ENCODE data around the gene NR3C1. TPM values are rescaled to one million over a fixed set of nuclear protein-coding genes. Genes with fewer than 3 reads are reported as not detected.

The NR3C1 gene
- total and polyA plus RNA-seq, 2 of the 13 experiments (the other 11 are each of a cell fraction or from before 2014, with no cell fraction given), result 10.0 to 24.3 TPM

GRCh38 chr5:143376195-143376779 is 27.2 kb downstream of the NR3C1 start (continued):
- TF ChIP-seq ZEB1 (IDR thresholded peaks at IDR 0.05; ENCODE audit: insufficient replicate concordance, low read depth) (no peak), PLSCR1 (CRISPR knock-in tag; IDR thresholded peaks at IDR 0.05; ENCODE audit: borderline replicate concordance) (no peak), GATAD1 (CRISPR knock-in tag; IDR thresholded peaks at IDR 0.05) (no peak), ZBTB43 (CRISPR knock-in tag; conservative IDR thresholded peaks at IDR 0.05) (no peak), ZFP82 (CRISPR knock-in tag; IDR thresholded peaks at IDR 0.05; ENCODE audit: borderline replicate concordance) (no peak), RFX1 (IDR thresholded peaks at IDR 0.05) (no peak), FOXP1 (IDR thresholded peaks at IDR 0.05) (no peak), FOXP1 (CRISPR knock-in tag; IDR thresholded peaks at IDR 0.05) (no peak), ELF1 (CRISPR knock-in tag; IDR thresholded peaks at IDR 0.05) (no peak)

- H3K4me3 ChIP-seq (replicated peaks in 1 of 3; ENCODE audit: insufficient read depth in 1 of 3, low read depth in 2 of 3, low read length in 3 of 3), result no peak overlapping the region
- no peaks in the 10 kb centered on the region; a peak in 3 of 5 replicates for H3K36me3 ChIP-seq (replicated peaks in 1 of 2; ENCODE audit: control insufficient read depth in 1 of 2, insufficient read depth in 2 of 2, low read length in 2 of 2)
- H3K4me1 ChIP-seq (ENCODE audit: insufficient read depth, low read length), result no peaks in the 10 kb centered on the region
- no peak overlapping the region for H3K4me2 ChIP-seq (ENCODE audit: low read depth, low read length)
- no peak for FAIRE-seq
- peaks cover 15% of the 10 kb centered on the region for H3K79me2 ChIP-seq (ENCODE audit: insufficient read depth, low read length)
- in situ Hi-C loops (cut with HindIII; ENCODE audit: extremely low pct_ligation_motif_present, low pct_unique_long_range_greater_than_20kb) (no loop called here), intact Hi-C loops (cut with micrococcal nuclease; ENCODE audit: unreplicated experiment) (no loop called here)
- ATAC-seq, result no peak
- no peak overlapping the region for H3K9ac ChIP-seq (ENCODE audit: insufficient read depth, low read depth, low read length)
- 95% methylated on average over 6 of the region's 6 CpGs for WGBS (ENCODE audit: low lambda C conversion rate)
- H3K27ac ChIP-seq (ENCODE audit: extremely low read length, insufficient read depth, low read length), result no peak overlapping the region
- H2AFZ ChIP-seq (ENCODE audit: low read length), result no peak overlapping the region
- H3K27me3 ChIP-seq (ENCODE audit: control insufficient read depth in 1 of 2, insufficient read depth in 2 of 2, low read length in 2 of 2), result no peaks in the 10 kb centered on the region
- H4K20me1 ChIP-seq (ENCODE audit: insufficient read depth, low read length), result no peaks in the 10 kb centered on the region
- ChIA-PET CTCF (ENCODE audit: low intra/inter-chr PET ratio, low total read pairs) (no interaction called here), POLR2A (no interaction called here)
- no peaks in the 10 kb centered on the region for H3K9me3 ChIP-seq (ENCODE audit: low read length)
- BruUV-seq (replicated peaks), result no TSS peak
- DNase-seq (ENCODE audit: low spot score), result no peak
- TF ChIP-seq TAF1 (CRISPR knock-in tag; IDR thresholded peaks at IDR 0.05) (no peak), CERS6 (CRISPR knock-in tag; IDR thresholded peaks at IDR 0.05) (no peak), KAT8 (CRISPR knock-in tag; IDR thresholded peaks at IDR 0.05) (no peak), RCOR2 (CRISPR knock-in tag; IDR thresholded peaks at IDR 0.05) (no peak), ZNF512B (CRISPR knock-in tag; IDR thresholded peaks at IDR 0.05; ENCODE audit: borderline replicate concordance) (no peak), NFATC3 (CRISPR knock-in tag; IDR thresholded peaks at IDR 0.05) (no peak), ZBTB25 (CRISPR knock-in tag; IDR thresholded peaks at IDR 0.05) (no peak), ATM (IDR thresholded peaks at IDR 0.05; ENCODE audit: borderline replicate concordance) (no peak), TGIF2 (CRISPR knock-in tag; IDR thresholded peaks at IDR 0.05) (no peak)
These were observed 28.8 kb downstream of the NR3C1 start for GRCh38 chr5:143374496-143375217.

All from HepG2 (cell line).